GM18519 (cell line): ENCODE measurements around the gene FADS1.

ENCODE experiments used
- ATAC-seq: cut with Tn5 transposase; IDR thresholded peaks from one replicate; pipeline ENCODE4 v1.9.1; 2021; ENCODE audit warnings: mild to moderate bottlenecking, moderate library complexity; ENCODE audit not compliant: unreplicated experiment, low FRiP score

The FADS1 gene

DNA sequence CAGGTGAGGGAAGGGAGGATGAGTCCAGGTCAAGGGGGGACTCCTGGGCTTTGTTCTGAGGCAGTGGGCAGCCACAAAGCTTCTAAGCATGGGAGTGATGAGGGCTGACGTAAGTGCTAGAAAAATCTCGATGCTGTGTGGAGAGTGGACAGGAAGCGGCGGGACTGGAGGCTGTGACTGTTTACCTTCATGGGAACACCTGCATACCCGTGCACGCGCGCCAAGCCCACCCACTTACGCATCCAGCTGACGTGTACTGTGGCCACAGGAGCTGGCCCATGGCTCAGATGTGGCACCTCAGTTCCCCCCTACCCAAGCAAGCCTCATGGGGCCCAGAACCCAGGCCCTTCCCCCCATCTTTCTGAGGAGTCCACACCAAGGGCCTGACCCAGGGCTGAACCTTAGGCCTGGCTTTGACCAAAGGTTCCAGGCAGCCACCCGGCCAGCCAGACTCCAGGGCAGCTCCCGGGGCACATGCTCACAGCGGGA is 50.4 kb downstream of the FADS1 start:
- no peak for ATAC-seq

DNA sequence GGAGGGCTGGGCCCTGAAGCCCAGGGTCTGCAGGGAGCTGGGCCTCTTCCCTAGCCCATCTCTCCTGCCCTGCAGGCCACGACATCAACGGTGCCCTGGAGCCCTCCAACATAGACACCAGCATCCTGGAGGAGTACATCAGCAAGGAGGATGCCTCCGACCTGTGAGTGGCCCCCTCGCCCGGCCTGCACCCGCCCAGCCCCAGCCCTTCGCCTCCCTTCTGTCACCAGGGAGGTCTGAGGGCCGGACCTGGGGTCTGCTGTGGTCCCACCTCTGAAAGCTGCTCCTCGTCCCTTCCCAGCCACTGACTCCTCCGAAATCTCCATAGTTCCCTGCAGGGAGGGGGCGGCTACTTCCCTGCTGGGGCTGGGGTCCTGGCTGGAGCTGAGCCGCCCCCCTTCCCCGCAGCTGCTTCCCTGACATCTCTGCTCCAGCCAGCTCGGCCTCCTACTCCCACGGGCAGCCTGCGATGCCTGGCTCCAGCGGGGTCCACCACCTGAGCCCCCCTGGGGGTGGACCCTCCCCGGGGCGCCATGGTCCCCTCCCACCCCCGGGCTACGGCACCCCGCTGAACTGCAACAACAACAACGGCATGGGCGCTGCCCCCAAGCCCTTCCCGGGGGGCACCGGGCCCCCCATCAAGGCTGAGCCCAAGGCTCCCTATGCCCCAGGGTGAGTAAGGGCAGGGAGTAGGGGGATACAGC is 51.1 kb downstream of the FADS1 start:
- no peak for ATAC-seq

DNA sequence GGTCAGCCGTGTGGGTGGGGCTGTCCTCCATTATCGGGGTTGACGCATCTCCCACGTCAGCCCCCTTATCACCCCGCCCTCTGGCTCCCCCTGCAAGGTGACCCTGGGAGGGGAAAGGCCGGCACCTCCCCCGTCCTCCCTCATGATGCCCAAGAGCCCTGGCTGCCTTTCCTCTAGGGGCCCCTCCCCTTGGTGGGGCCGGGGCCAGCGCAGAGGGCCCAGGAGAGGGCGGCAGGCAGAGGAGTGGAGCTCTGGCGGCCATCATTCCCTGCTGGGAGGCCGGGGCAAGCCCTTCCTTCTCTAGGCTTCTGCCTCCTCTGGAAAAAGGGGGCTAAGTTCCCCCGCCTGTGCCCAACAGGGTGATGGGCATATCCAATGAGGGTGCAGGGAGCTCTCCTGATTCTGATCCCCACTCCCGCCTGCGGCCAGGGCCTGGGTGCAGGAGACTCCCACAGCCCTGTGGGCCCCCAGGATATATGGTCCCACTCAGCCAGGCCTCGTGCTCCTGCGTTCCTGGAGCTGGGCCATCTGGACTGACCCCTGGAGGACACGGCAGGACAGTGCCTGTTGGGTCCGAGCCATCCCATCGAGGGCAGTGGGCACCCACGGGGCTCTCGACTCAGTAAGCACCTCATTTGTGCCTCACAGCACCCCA is 52.1 kb downstream of the FADS1 start:
- no peak for ATAC-seq

DNA sequence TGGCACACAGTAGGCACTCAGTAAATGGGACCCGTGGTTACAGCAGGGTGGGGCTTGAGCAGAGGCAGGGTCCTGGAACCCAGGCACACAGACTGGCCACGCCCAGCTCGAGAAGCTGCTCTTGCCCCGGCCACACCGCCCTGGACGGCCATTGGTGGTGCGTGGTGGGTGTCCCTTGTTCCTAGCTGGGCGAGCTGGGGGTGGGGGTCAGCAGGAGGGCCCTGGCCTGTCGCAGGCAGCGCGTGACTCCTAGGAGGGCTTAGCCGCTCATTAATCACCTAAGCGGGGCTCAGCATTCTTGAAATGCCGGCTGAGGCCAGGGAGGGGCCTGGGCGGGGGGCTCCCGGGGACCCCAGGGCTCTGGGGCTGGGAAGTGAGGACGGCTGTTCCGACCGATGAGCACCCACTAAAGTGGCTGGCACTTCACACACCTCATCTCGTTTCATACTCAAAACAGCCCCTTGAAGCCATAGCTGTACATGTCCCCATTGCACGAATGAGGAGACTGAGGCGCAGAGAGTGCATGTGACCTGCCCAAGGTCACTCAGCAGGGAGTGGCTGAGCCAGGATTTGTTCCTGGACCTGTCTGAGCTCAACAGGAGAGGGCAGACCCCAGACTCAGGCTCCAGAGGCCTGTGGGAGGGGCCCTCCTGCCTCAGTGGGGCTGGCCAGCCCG is 52.7 kb downstream of the FADS1 start:
- ATAC-seq = no peak

DNA sequence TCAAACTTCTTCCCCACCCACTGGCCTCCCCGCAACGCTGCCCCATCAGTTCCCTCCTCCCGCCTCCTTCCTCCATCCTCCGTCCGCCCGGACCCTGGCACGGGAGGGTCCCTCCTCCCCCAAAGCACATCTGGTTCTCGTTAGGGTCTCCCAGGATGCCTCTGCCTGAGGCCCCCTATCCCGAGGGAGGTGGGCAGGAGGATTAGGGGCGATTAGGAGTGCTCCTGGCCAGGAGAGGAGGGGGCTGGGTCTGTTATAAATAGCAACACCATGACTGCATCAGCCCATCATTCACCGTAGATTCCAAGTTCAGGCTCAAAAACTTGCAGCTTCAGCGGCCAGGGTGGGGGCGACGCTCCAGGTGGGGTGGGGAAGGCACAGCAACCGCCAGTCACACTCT is 54.0 kb downstream of the FADS1 start:
- ATAC-seq = no peak

DNA sequence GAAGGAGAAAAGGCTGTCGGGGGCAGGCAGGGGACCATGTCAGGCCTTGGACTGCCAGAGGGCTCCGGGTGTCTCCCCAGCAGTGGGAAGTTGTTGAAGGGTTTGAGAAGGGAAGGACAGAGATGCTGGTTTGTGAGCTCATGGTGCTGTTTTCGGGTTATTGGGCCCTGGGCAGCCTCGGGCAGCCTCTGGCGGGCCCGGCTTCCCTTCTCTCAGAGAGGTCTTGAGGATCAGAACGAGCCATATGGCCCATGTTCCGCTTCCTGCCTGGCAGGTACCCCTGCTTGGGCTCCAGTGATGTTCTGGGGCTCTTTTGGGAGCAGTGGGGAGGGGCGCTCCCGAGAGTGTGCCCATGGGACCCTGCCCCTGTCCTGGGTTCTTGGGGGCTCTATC is 54.6 kb downstream of the FADS1 start:
- no peak for ATAC-seq

DNA sequence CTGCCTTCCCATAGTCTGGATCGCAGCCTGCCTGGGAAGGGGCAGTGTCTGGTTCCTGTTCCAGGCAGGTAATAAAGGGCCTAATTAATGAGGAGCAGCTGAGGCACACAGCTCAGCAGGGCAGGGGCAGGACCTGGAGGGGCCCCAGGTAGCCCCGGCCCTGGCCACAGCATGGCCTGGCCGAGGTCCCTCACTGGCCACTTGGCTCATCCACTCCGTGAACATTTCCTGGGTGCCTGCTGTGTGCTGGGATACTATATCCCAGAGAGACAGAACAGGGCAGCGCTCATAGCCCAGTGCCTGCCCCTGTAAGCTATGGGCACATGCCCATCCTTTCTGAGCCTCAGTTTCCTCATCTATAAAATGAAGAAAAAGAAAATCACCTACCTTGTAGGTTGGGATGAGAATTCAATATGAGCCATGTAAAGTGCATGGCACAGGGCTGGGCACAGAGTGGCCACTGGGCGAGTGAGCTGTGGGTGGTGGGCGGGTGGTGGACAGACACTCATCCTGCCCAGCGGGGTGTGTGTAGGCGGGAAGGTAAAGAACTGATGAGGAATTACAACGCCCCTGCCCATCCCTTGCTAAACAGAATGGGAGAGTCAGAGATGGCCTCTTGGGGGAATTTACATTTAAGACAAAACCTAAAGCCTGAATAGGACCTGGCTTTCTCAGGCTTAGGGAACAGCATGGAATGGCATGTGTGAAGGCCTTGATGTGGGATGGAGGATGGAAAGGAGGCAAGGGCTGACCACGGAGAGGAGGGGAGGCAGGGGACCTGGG is 55.2 kb downstream of the FADS1 start:
- ATAC-seq = no peak

DNA sequence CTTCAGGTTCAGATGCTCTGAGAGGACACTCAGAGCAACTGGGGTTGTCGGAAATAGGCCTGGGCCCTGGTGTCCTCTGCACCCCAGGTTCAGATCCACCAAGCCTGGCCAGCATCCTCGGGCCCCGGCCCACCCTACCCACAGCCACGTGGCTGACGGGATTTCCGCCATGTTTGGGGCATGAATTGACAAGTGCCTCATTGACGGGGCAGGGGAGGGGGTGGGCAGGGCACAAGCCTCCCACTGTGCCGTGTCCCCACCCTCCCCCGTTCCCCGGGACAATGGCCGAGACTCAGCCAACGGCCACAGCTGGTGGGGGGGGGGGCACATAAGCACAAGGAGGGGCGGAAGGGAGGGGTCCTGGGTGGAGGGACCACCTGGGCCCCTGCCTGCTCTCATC is 55.9 kb downstream of the FADS1 start:
- no peak for ATAC-seq

DNA sequence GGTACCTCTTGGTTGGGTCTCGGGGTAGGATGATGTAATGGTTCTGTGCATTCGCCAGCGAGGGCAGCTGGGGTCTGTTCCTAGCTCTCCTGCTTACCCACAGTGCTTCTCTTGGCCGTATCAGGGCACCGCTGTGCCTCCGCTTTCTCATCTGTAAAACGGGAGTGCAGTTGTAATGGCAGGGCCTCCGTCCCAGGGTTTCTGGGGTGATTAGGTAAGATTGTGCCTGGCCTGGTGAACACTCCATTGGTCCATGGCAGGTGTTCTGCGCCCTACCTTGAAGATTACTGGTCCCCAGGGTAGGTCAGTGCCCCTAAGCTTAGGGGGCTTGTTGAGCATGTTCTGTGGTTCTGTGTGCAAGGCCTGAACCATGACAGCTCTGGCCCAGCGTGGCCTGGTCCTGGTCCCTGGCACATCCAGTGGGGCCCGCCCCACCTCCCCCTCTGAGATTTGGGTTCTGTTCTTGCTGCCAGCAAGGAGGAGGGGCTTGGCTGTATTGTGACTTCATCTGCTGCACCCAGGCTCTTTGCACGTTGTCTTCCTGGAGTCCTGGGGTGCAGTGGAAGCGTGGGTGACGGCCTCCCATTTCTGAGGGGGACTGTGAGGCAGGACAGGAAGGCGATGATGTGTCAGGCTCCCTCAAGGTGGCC is 59.5 kb downstream of the FADS1 start:
- no peak for ATAC-seq

DNA sequence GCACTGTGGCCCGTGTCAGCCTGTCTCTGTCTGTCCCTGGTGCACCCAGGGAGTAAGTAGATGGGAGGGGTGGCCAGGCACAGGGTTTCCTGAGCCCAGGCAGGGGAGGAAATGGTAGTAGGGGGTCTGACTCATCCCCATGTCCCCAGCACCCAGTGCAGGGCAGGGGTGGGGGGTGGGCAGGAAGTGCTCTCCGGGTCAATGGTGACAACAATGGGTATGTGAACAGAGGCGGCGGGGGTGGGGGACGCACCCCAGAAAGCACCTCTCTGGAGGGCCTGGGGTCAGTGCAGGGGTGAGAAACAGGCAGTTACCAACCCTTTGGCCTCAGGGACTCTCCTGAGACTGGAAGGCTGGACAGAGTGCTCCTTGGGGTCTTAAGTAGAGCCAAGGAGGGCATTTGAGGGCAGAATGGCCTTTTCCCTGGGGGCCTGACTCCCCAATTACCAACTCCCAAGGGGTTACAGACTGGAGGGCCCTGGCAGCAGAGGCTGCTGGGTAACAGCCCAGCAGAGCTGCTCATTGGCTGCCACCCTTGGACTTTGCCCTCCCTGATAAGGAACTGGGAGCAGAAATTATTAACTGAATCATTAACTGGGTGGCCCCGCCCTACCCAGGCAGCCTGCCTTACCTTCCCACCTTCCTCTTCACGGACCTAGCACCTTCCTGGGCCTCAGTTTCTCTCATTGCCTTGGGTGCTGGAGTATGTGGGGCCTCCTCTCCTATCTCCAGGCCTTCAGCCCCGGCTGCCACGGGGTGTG is 60.2 kb downstream of the FADS1 start:
- ATAC-seq = no peak

DNA sequence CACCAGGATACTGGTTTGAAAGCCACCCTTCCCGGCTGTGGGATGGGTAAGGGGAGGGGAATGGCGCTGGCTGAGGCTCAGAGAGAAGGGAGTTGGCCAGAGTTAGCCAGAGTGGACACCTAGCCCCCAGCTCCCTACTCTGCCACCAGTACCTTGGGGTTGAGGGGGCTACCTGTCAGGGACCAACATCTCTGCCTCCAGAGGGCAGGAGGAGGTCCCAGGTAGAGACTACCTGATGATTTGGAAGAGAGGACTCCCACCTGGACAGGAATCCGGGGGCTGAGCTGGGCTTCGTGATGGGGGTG is 60.7 kb downstream of the FADS1 start:
- no peak for ATAC-seq

DNA sequence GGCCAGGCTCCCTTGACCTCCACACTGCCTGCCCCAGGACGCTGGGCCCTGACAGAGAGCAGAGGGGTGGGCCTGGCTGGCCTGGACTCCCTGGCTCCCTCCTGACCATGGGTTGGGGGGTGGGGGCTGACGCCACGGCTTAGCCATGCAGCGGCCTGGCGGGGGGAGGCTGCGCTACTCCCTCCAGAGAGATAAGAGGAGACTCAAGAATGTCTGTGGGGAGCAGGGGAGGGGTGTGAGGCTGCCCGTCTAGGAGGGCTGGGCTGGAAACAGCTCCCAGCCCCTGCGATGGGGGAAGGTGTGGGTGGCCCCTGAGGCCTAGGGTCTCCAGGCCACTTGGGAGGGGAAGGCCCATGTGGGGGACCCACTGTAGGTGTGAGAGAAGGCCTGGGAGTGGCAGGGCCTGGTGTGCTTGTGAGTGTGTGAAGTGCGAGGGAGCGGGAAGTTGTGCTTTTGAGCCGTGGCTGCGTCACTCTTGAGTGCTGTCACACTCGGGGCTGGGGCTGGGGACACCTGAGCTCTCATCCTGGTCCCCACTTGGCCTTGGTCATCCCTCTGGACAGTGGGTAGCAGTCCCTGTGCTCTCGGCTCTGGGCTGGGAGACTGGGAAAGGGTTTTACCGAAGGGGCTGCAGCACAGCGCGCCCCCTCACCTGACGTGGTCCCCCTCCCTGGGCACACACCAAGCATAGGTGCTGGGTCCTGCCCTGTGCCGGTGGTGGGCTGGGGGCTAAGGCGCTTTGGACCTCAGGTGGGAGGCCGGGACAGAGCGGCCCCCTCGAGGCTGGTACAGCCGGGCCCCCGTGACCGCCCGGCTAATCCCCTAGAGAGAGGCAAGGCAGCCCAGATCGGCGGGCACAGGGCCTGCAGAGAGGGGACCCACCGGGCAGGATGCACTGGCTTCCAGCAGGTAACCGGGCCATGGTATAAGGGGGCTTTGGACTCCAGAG is 62.0 kb downstream of the FADS1 start:
- ATAC-seq = no peak

DNA sequence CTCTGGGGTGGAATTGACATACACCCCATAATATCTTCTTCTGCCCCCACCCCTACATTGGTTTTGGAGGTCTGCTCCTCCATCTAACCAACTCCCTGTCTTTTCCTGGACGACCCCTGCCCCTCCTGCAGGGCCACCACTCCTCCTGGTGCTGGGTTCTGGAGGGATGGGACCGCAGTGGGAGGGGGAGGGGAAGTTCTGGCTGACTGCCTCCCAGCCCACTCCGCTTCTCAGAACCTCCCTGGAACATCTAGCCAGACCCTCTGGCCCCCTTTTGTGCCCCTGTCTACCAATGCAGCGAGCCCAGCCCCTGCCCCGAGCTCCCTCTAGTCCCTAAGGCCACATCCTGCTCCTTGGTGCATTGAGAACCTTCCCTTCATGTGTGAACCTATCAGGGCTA is 63.1 kb downstream of the FADS1 start:
- no peak for ATAC-seq

DNA sequence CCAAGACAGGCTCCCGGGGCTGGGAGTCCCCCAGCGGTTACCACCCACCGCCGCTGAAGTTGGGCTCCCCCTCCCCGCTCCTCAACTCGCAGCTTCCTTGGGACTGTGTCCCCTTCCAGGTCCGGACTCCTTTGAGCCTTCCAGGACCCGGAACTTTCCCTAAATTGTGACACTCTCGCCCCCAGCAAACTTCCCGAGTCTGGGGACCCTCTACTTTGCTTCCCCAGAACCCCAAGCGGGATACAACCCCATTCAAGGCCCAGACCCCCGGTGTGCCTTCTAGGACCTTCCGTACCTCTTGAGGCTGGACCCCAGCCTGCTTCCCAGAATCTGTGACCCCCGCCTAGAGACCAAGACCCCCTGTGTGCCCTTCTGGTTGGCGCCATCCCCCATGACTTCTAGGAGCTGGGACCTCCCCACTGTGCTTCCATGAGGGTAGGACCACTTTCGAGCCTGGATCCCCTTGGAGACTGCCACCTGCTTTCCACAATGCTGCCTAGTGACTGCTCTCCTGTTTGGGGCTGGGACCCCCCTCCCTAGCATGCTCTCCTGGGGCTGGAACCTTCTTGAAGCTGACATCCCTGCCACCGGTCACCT is 63.8 kb downstream of the FADS1 start:
- no peak for ATAC-seq

DNA sequence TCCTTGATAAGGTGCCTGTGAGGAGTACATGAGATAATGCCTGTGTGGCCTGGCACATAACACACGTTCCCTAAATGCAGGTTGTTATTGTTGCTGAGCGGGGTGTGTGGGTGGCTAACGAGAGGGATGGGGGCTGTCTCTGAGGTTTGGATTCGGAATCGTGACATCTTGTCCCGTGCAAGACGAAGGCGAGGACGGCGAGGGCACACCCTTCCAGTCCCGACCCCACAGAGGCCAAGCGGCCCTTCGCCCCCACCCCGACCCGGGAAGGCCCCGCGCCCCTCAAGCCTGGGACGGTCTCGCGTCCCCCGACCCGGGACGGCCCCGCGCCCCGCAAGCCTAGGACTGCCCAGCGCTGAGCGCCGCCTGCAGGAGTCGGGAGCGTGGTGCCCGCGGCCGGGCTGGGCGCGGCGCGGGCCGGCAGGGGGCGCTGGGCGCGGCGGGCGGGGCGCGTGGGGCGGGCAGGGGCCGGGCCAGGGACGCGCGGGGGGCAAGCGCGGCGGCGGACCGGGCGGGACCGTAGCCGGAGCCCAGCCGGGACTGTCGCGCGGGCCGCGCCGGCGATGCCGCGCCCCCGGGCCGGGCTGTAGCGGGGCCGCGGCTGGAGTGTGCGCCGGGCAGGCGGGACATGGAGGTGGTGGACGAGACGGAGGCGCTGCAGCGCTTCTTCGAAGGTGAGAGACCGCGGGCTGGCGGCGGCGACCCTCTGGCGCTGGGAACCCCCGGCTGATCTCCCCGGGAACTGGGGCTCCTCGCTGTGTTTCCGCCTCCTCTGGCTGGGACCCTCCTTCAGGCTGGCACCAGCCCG is 64.5 kb downstream of the FADS1 start, which contains the start of gene MYRF:
MYRF (plus strand) TSS at position 520 of the 808 bp plus-strand sequence; CDS start at position 629, 109 bp downstream.
- no peak for ATAC-seq

DNA sequence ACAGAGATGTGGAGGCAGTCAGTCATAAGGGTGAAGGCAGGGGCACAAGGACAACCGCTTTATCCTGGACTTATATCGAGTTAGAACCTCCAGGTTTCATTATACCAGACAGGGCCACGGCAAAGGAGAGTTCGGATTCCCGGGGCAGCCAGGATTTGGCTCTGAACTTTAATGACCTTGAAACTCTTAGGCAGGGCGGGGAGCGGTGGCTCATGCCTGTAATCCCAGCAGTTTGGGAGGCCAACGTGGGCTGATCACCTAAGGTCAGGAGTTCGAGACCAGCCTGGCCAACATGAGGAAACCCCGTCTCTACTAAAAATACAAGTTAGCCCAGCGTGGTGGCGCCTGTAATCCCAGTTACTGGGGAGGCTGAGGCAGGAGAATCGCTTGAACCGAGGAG is 65.4 kb downstream of the FADS1 start:
- no peak for ATAC-seq

DNA sequence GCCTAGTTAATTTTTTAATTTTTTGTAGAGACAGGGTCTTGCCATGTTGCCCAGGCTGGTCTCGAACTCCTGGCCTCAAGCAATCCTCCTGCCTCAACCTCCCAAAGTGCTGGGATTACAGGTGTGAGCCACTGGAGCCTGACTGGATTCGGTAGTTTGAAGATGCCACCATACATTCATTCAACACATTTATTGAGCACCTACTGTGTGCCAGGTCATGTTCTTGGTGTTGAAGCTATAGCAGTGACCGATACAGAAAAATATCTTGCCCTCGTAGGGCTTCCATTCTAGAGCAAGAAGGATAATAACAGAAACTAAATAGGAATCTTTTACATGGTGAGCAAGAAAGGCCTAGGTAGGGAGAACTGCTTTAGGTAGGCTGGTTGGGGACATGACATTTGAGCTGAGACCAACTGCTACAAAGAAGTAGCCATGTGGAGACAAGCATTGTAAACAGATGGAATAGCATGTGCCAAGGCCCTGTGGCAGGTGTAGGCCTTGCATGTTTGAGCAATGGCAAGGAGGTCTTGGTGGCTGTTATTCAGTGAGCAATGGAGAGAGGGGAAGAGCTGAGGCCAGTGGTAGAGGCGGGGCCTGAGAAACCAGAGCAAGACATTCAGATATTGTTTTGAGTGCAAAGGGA is 66.1 kb downstream of the FADS1 start:
- ATAC-seq = no peak
